ENCODE measurements around the gene PNMA1.

The PNMA1 gene

DNA sequence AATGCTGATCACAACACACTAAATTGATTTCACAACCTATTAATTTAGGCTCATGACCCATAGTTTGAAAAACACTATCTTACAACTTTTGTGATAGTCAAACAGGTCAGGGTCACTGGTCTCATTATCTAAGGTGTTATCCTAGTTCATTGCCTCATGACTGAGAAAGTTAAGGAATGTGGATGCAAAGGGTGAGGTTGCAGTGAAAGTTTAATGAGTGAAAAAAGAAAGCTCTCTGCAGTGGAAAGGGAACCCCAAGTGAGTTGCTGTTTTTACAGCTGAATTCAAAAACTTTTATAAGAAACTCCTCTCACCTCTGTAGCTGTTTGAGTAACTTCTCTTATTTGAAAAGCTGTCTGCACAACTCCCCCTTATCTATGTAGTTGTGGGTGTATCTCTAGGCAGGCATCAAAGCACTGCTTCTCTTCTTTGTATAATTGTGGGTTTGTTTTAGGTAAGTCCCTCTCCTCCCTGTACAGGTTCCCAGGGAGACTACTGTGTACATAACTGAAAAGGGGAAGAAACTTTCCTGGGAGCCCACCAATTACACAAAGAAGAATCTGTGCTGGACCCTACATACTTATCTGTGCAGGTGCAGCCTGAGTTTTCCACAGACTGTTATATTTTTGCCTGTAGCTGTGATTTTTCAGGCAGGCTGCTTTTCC lies 50.5 kb downstream of the PNMA1 start:
- no peak for DNase-seq (ENCODE audit: low read depth)

DNA sequence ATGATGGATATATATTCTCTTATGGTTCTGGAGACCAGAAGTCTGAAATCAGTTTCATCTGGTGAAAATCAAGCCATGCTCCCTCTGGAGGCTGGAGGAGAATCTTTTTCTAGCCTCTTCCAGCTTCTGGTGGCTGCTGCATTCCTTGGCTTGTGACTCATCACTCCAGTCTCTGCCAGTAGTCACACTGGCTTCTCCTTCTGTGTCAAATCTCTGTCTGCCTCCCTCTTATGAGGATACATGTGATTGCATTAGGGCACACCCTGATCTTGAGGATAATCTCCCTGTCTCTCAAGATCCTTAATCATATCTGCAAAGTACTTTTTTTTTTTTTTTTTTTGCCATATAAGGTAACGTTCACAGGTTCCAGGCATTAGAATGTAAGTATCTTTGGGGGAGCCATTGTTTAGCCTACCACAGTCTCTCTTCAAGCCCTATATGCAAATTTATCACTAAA lies 51.7 kb downstream of the PNMA1 start:
- DNase-seq (ENCODE audit: low read depth) = no peak

GRCh38 chr14:73661872-73662271 lies 52.3 kb downstream of the PNMA1 start:
- DNase-seq (ENCODE audit: low read depth) = no peak

Measured in activated T-cell treated with anti-CD3 and anti-CD28 coated beads for 48 hours (primary cell).